Germinal center (tissue), 1 donor: ENCODE results near the gene HAGHL.
"Not testable (repeated sequence)": the region's sequence is repeated elsewhere in the genome, so short reads cannot be mapped to it uniquely, and the experiment has no call there.

Experiments
- DNase-seq: peaks from one replicate; pipeline ENCODE4 v3.0.0; 2012; ENCODE audit warnings: mixed read lengths, low spot score

HAGHL gene

DNA sequence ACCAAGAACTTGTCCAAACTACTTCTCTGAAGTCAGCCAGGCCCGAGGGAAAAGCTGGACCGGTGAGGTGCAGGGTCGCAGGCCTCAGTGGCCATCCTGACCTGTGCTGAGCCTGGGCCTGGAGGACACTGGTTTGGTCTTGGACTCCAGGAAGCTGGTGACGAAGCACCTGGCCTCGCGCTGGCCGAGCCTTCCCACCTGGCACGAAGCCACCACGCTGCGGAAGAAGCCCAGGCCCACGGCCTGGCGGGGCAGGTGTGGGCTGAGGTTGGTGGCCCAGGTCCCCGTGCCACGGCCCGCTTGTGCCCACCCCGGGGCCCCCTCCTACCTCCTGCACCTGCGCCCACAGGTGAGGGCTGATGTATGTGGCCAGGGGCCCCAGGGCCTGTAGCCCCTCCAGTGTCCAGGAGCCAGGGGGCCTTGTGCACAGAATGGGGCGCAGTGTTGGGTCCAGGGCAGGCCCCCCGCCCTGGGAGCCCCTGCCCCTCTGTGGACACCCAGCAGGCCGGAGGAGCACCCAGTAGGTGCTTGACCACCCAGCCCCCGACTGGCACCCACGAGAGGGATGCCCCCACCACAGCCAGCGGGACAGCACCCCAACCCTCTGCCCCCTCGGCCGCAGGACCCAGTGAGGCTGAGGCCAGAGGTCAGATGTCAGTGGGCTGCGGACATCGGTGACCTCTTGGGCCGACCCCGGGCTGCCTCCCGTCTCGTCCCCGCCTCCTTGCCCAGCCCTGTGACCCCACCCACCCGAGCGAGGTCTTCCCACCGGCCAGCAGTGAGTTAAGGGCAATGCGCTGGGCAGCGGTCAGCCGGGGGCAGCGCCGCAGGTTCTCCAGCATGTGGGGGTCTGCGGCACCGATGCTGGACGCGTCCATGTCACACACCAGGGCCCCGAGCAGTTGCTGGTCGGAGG lies 47.4 kb downstream of the HAGHL start:
- no peak for DNase-seq

DNA sequence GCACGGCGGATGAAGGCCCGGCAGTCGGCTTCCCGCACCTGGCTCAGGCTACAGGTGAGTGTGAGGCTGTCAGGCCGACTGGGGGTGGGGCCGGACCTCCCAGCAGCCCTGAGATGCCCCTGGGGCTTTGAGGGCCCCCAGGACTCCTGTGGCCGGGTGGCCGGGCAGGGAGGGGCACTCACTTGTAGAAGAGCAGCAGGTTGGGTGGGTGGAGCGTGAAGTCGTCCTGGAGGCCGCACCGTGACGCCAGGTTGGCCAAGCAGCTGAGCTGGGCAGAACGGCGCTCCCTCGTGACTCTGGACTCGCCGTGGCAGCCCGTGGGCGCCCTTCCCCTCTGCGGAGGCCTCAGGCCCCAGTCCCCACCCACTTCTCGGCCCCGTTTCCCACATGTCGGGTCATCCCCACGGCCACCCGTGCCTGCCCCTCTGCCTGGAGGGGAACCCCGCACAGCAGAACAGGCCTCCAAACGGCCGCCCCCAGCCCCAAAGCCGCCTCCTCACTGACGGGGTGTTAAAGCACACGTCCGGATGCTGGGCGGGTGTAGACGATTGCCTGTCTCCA lies 48.4 kb downstream of the HAGHL start:
- no peak for DNase-seq

DNA sequence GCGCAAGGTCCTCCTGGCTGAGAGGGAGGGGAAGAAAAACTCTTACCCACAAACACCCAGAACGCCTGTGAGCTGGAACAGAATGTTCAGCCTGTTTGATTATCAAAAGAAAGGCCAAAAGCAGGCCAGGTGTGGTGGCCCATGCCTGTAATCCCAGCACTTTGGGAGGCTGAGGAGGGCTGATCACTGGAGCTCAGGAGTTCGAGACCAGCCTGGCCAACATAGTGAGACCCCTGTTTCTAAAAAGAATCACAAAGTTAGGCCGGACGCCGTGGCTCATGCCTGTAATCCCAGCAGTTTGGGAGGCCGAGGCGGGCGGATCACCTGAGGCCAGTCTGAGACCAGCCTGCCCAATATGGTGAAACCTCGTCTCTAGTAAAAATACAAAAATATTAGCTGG lies 49.4 kb downstream of the HAGHL start:
- not testable (repeated sequence) for DNase-seq

DNA sequence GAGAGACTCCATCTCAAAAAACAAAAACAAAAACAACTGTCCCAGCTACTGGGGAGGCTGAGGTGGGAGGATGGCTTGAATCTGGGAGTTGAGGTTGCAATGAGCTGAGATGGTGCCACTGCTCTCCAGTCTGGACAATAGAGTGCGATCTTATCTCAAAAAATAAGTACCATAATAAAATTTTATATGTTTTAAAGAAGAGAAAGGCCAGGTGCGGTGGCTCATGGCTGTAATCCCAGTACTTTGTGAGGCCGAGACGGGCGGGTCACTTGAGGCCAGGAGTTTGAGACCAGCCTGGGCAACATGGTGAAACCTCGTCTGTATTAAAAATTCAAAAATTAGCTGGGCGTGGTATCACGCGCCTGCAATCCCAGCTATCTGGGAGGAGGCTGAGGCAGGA lies 49.9 kb downstream of the HAGHL start:
- no peak for DNase-seq

DNA sequence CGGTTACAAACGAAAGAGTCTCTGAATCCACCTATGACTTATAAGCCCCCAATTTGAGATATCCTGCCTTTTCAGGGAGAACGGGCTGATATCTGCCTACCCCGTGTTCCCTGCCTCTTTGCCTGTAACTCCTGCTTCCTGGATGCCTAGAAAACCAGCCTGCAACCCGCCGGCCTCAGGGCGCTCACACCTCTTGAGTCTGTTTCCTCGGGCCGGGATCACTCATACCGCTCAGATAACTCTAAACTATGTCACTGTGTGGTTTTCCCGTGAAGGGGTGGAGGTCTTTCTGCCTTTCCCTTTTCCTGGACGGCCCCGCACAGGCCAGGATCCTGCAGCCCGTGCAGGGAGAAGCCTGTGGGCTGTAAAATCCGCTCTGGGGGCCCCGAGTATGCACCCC lies 50.9 kb downstream of the HAGHL start:
- no peak for DNase-seq

DNA sequence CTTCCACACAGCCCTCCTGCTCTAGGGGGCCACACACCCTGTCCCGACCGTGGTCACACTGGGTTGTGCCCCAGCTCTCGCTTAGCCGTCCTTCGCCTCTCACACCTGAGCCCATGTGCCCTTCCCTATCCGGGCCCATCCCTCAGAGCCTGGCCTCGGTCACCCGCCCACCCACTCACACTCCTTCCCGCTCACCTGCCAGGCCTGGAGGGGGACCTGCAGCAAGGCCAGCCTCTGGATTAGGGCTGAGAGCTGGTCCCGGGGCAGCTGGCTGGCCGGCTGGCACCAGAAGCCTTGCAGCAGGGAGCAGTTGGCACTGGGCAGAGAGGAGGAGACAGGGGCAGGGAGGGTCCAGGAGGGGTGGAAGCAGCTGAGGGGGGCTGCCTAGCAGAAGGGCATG lies 51.5 kb downstream of the HAGHL start:
- DNase-seq: no peak

DNA sequence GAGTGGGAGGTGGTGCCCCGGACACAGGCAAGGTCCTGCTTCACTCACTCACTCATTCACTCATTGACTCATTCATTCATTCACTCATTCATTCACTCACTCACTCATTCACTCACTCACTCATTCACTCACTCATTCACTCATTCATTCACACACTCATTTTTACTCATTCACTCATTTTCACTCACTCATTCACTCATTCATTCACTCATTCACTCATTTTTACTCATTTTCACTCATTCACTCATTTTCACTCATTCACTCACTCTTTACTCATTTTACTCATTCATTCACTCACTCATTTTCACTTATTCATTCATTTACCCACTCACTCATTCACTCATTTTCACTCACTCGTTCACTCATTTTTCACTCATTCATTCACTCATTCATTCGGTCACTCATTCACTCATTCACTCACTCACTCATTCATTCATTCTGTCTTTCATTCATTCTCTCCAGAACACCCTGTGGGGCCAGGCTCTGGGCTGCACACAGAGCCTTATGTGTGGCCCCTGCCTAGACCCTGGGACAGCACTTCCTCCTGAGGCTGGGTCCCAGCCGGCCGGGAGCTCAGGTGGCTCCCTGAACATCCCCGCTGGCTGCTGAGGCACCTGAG lies 52.1 kb downstream of the HAGHL start:
- DNase-seq: no peak
